ENCODE results near the gene FAM83F.

The FAM83F gene

GRCh38 chr22:39995393-39996252 lies 869 bp downstream of the FAM83F start:
- DNase-seq, result no peak

GRCh38 chr22:39996732-39997131 lies 2.0 kb downstream of the FAM83F start:
- no peak for DNase-seq

GRCh38 chr22:39997421-39997820 lies 2.7 kb downstream of the FAM83F start:
- no peak for DNase-seq

GRCh38 chr22:39997939-39998726 lies 3.4 kb downstream of the FAM83F start:
- DNase-seq, result peak; percentile 16

- no peak for DNase-seq
These were observed 4.5 kb downstream of the FAM83F start for GRCh38 chr22:39999144-39999757.

GRCh38 chr22:40000171-40000570 lies 5.4 kb downstream of the FAM83F start:
- DNase-seq, result no peak

- DNase-seq, result no peak
These were observed 6.4 kb downstream of the FAM83F start for GRCh38 chr22:40001106-40001505.

GRCh38 chr22:40001800-40002577 lies 7.2 kb downstream of the FAM83F start:
- no peak for DNase-seq

- DNase-seq, result no peak
These were observed 8.4 kb downstream of the FAM83F start for GRCh38 chr22:40002935-40003715.

GRCh38 chr22:40004836-40005235 lies 10.1 kb downstream of the FAM83F start:
- DNase-seq, result no peak

GRCh38 chr22:40006641-40007040 lies 11.9 kb downstream of the FAM83F start:
- DNase-seq, result no peak

GRCh38 chr22:40007853-40008710 lies 13.3 kb downstream of the FAM83F start:
- DNase-seq, result no peak

GRCh38 chr22:40008726-40009291 lies 14.1 kb downstream of the FAM83F start:
- no peak for DNase-seq

GRCh38 chr22:40009292-40009774 lies 14.6 kb downstream of the FAM83F start:
- DNase-seq, result peak; percentile 40

GRCh38 chr22:40009951-40010671 lies 15.4 kb downstream of the FAM83F start:
- DNase-seq, result no peak

- no peak for DNase-seq
These were observed 16.0 kb downstream of the FAM83F start for GRCh38 chr22:40010746-40011145.

- no peak for DNase-seq
These were observed 20.0 kb downstream of the FAM83F start for GRCh38 chr22:40014667-40015248.

GRCh38 chr22:40015358-40015976 lies 20.7 kb downstream of the FAM83F start:
- no peak for DNase-seq

GRCh38 chr22:40018051-40018450 lies 23.3 kb downstream of the FAM83F start:
- no peak for DNase-seq
